ENCODE data around the gene SPECC1.
"Not testable (repeated sequence)": the region's sequence is repeated elsewhere in the genome, so short reads cannot be mapped to it uniquely, and the experiment has no call there.

The SPECC1 gene

DNA sequence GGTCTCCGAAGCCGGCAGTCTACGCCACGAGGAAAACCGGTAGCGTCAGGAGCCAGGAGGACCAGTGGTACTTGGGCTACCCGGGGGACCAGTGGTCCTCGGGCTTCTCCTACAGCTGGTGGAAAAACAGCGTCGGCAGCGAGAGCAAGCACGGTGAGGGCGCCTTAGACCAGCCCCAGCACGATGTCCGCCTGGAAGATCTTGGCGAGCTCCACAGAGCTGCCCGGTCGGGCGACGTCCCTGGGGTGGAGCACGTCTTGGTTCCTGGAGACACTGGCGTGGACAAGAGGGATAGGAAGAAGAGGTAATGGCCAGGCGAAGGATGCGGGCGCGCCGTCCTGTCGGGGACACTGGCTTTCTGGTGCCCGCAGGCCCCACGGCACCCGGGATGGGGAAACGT is 312.2 kb downstream of the SPECC1 start:
- DNase-seq: not testable (repeated sequence)

GRCh38 chr17:20327739-20328138 is 318.6 kb downstream of the SPECC1 start:
- not testable (repeated sequence) for DNase-seq

DNA sequence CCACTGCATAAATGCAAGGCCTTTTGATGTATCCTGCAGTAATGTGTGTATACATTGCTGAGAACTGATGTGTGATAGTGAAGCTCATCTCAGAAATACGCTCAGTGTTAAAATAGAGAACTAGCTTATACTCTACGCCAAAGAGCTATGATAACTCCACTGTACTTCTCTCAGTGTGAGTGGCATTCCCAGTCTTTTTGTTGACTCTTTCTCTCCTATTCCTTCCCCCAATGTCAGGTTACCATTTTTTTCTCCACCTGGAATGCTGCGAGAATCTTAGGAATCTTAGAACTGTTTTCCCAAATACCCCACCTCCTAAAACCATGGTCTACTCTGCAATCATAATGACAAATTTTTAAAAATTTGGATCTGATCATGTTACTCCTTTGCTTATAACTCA is 342.2 kb downstream of the SPECC1 start:
- not testable (repeated sequence) for DNase-seq

DNA sequence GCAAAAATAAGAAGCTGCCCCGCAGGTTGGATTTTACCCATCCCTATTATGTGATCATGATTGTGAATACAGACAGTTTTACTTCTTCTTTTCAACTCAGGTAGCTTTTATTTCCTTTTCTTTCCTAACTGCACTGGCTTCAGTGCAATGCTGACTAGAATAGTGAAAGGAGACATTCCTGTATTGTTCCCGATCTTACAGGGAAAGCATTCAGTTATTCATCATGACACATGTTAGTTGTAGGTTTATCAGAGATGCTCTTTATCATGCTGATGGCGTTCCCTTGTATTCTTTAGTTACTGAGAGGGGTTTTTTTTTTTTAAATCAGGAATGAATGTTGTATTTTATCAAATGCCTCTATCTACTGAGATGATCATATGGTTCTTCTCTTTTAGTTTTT is 343.4 kb downstream of the SPECC1 start:
- DNase-seq: not testable (repeated sequence)

GRCh38 chr17:20363846-20364245 is 354.7 kb downstream of the SPECC1 start:
- DNase-seq: not testable (repeated sequence)
